GM10266 (cell line): ENCODE results near the gene CPAMD8.
A peak's percentile ranks its signal among the peaks of the same experiment; 100 is the strongest.

Experiments
- DNase-seq: peaks from one replicate; pipeline ENCODE4 v3.0.0; 2012; ENCODE audit errors: extremely low spot score
- TF ChIP-seq, protein P1 (sequence below): IDR thresholded peaks from 2 replicates; pipeline ENCODE4 v1.5.1; 2012; ENCODE audit warnings: mild to moderate bottlenecking, low read depth; ENCODE audit not compliant: control insufficient read depth, insufficient read depth; ENCODE audit errors: missing control alignments

The CPAMD8 gene

GRCh38 chr19:17026706-17027534, at the start of gene CPAMD8:
Gene CPAMD8 (minus strand): TSS chr19:17026810. CDS start chr19:17026642, 168 bp downstream.
- TF ChIP-seq, protein P1, sequence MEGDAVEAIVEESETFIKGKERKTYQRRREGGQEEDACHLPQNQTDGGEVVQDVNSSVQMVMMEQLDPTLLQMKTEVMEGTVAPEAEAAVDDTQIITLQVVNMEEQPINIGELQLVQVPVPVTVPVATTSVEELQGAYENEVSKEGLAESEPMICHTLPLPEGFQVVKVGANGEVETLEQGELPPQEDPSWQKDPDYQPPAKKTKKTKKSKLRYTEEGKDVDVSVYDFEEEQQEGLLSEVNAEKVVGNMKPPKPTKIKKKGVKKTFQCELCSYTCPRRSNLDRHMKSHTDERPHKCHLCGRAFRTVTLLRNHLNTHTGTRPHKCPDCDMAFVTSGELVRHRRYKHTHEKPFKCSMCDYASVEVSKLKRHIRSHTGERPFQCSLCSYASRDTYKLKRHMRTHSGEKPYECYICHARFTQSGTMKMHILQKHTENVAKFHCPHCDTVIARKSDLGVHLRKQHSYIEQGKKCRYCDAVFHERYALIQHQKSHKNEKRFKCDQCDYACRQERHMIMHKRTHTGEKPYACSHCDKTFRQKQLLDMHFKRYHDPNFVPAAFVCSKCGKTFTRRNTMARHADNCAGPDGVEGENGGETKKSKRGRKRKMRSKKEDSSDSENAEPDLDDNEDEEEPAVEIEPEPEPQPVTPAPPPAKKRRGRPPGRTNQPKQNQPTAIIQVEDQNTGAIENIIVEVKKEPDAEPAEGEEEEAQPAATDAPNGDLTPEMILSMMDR = no peak
- DNase-seq = no peak

GRCh38 chr19:17075864-17076542, 49.4 kb upstream of the CPAMD8 start:
- peak; percentile 48 for DNase-seq
- TF ChIP-seq, protein P1 = no peak

- peak; percentile 98 for DNase-seq
- TF ChIP-seq, protein P1 = no peak
Measured at GRCh38 chr19:17075035-17075863, 48.6 kb upstream of the CPAMD8 start, which contains the start of the genes HAUS8 and MYO9B. Gene HAUS8 (minus strand): TSS chr19:17075452. CDS start chr19:17075422, 30 bp downstream. Gene MYO9B (plus strand): TSS chr19:17075777. CDS start chr19:17101718, 25,941 bp downstream.

DNA sequence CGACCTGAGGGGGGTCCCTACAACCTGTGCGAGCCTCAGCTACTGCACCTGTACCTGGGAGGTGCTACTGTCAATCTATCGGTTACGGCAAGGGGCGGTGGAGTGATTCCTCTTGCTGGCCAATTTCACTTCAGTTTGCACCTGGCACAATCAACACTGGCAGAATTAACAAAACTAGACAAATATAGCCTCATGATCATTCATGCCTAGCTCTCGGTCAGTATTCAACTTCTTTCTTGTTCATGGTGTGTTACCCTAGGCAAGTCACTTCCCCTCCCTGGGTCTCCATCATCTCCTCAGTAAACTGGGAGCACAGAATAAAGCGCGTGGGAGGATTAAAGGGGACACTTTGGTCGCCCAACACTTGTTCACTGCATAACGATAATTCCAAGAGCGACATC, 48.0 kb upstream of the CPAMD8 start:
- TF ChIP-seq, protein P1 = no peak
- DNase-seq = no peak

DNA sequence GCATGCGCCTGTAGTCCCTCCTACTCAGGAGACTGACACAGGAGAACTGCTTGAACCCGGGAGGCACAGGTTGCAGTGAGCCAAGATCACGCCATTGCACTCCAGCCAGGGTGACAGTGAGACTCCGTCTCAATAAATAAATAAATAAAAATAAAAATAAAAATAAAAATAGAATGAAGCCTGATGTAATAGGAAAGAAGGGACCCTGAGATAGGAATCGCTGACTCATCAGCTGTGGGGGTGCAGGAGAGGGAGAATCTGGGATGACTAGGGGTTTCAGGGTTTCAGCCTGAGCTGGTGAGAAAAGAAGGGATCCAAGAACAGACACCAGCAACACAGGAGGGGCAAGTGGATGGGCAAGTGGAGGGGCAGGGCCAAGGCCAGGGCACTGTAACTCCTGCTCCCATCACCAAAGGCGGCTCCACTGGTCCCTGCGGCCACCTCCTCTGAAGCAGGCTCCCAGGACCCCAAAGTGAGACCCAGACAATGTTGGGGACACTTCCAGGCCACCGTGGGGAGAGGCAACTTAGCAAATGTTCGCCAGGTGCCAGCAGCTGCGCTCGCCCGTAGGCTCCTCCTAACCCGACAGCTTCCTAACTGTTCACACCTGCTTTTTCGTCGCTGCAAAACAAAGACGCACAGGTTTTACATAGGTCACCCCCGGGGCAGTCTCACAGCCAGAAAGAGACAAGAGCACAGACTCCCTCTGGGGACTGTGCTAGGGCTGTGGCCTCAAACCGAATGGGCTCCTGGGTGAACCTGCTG, 47.4 kb upstream of the CPAMD8 start:
- no peak for DNase-seq
- TF ChIP-seq, protein P1 = no peak

- TF ChIP-seq, protein P1 = no peak
- DNase-seq = no peak
Measured at GRCh38 chr19:17070912-17071311, 44.3 kb upstream of the CPAMD8 start.
